ENCODE measurements around the gene TM9SF4.

DNA sequence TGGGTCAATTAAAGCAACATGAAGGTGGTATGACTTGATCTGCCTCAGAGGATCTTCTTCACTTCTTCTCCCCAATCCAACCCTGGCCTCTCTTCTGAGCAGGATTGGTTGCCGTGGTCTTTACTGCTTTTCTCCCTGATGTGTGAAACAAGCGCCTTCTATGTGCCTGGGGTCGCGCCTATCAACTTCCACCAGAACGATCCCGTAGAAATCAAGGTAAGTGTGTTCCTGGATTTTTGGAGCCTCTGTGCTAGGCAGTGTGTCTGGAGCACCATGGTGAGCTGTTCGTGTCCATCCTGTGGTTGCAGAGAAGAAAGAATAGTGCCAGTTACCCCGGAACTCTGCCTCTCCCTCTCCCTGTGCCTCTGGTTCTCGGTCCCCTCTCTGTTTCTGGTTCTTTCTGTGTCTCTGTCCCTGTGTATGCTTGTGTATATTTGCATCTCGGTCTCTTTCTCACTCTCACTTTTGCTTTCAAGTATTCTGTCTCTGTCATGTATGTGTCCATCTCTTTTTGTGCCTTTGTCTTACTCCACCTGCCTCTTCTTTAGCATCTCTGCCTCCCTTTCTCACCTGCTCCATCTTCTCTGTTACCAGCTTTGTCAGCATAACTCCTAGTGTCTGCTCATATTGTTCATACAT is 23.5 kb downstream of the TM9SF4 start:
- TF ChIP-seq POLR2AphosphoS5 (IDR thresholded peaks at IDR 0.05; ENCODE audit: low read depth) (no peak), SPI1 (IDR thresholded peaks at IDR 0.05; ENCODE audit: borderline replicate concordance, low read depth) (no peak), GABPA (IDR thresholded peaks at IDR 0.05; ENCODE audit: low read depth) (no peak)
- TF ChIP-seq, protein P1, sequence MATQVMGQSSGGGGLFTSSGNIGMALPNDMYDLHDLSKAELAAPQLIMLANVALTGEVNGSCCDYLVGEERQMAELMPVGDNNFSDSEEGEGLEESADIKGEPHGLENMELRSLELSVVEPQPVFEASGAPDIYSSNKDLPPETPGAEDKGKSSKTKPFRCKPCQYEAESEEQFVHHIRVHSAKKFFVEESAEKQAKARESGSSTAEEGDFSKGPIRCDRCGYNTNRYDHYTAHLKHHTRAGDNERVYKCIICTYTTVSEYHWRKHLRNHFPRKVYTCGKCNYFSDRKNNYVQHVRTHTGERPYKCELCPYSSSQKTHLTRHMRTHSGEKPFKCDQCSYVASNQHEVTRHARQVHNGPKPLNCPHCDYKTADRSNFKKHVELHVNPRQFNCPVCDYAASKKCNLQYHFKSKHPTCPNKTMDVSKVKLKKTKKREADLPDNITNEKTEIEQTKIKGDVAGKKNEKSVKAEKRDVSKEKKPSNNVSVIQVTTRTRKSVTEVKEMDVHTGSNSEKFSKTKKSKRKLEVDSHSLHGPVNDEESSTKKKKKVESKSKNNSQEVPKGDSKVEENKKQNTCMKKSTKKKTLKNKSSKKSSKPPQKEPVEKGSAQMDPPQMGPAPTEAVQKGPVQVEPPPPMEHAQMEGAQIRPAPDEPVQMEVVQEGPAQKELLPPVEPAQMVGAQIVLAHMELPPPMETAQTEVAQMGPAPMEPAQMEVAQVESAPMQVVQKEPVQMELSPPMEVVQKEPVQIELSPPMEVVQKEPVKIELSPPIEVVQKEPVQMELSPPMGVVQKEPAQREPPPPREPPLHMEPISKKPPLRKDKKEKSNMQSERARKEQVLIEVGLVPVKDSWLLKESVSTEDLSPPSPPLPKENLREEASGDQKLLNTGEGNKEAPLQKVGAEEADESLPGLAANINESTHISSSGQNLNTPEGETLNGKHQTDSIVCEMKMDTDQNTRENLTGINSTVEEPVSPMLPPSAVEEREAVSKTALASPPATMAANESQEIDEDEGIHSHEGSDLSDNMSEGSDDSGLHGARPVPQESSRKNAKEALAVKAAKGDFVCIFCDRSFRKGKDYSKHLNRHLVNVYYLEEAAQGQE (IDR thresholded peaks at IDR 0.05; ENCODE audit: insufficient replicate concordance, low read depth), result no peak
- TF ChIP-seq, protein P2, sequence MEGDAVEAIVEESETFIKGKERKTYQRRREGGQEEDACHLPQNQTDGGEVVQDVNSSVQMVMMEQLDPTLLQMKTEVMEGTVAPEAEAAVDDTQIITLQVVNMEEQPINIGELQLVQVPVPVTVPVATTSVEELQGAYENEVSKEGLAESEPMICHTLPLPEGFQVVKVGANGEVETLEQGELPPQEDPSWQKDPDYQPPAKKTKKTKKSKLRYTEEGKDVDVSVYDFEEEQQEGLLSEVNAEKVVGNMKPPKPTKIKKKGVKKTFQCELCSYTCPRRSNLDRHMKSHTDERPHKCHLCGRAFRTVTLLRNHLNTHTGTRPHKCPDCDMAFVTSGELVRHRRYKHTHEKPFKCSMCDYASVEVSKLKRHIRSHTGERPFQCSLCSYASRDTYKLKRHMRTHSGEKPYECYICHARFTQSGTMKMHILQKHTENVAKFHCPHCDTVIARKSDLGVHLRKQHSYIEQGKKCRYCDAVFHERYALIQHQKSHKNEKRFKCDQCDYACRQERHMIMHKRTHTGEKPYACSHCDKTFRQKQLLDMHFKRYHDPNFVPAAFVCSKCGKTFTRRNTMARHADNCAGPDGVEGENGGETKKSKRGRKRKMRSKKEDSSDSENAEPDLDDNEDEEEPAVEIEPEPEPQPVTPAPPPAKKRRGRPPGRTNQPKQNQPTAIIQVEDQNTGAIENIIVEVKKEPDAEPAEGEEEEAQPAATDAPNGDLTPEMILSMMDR (IDR thresholded peaks at IDR 0.05; ENCODE audit: insufficient read depth, low read length), result no peak

Data from HL-60 (cell line).